ENCODE results near the gene NCBP3.

The NCBP3 gene

GRCh38 chr17:3867106-3867505 is 21.1 kb upstream of the NCBP3 start:
- no CpG with 5 or more reads among the region's 17 CpGs for WGBS (ENCODE audit: extremely low coverage, insufficient coverage, low lambda C conversion rate)
- no peak overlapping the region for H4K5ac ChIP-seq (ENCODE audit: low read length)
- H3K27me3 ChIP-seq (ENCODE audit: insufficient read depth, low read length, poor library complexity): no peaks in the 10 kb centered on the region
- no peak overlapping the region for H3K9ac ChIP-seq (ENCODE audit: low read length)
- no peaks in the 10 kb centered on the region for H3K4me1 ChIP-seq (ENCODE audit: control insufficient read depth, low read depth, low read length)
- no peak overlapping the region for H3K18ac ChIP-seq (ENCODE audit: low read length)
- no peak for DNase-seq
- no peak overlapping the region for H3K23ac ChIP-seq (ENCODE audit: low read length)
- H3K4ac ChIP-seq (ENCODE audit: low read depth, low read length): no peak overlapping the region
- no peaks in the 10 kb centered on the region for H3K36me3 ChIP-seq (ENCODE audit: control insufficient read depth, insufficient read depth, low read length)
- no peak overlapping the region for H3K56ac ChIP-seq (ENCODE audit: low read length)
- no peak overlapping the region for H2AK5ac ChIP-seq (ENCODE audit: low read length)
- no peaks in the 10 kb centered on the region for H3K79me1 ChIP-seq (ENCODE audit: low read length)
- no peaks in the 10 kb centered on the region for H3K79me2 ChIP-seq (ENCODE audit: control insufficient read depth, insufficient read depth, low read length)
- no peak overlapping the region for H3K4me2 ChIP-seq (ENCODE audit: low read length)
- H2BK15ac ChIP-seq (replicated peaks; ENCODE audit: low read depth): no peak overlapping the region
- no peak overlapping the region for H2BK120ac ChIP-seq (ENCODE audit: low read depth, low read length)
- no peak overlapping the region for H3K27ac ChIP-seq (ENCODE audit: low read depth, low read length)
- no peak overlapping the region for H2BK5ac ChIP-seq (ENCODE audit: low read length)
- H3K4me3 ChIP-seq (ENCODE audit: low read length): no peak overlapping the region
- H4K8ac ChIP-seq (ENCODE audit: low read depth, low read length): no peak overlapping the region

GRCh38 chr17:3866276-3866675 is 20.2 kb upstream of the NCBP3 start:
- no peak overlapping the region for H3K4me3 ChIP-seq (ENCODE audit: low read length)
- no peaks in the 10 kb centered on the region for H3K79me2 ChIP-seq (ENCODE audit: control insufficient read depth, insufficient read depth, low read length)
- no peak overlapping the region for H2BK15ac ChIP-seq (replicated peaks; ENCODE audit: low read depth)
- H3K18ac ChIP-seq (ENCODE audit: low read length): no peak overlapping the region
- no peak overlapping the region for H2BK120ac ChIP-seq (ENCODE audit: low read depth, low read length)
- no peak overlapping the region for H3K23ac ChIP-seq (ENCODE audit: low read length)
- H3K56ac ChIP-seq (ENCODE audit: low read length): no peak overlapping the region
- H4K8ac ChIP-seq (ENCODE audit: low read depth, low read length): no peak overlapping the region
- H2AK5ac ChIP-seq (ENCODE audit: low read length): no peak overlapping the region
- no peaks in the 10 kb centered on the region for H3K36me3 ChIP-seq (ENCODE audit: control insufficient read depth, insufficient read depth, low read length)
- no peaks in the 10 kb centered on the region for H3K4me1 ChIP-seq (ENCODE audit: control insufficient read depth, low read depth, low read length)
- no peak overlapping the region for H3K27ac ChIP-seq (ENCODE audit: low read depth, low read length)
- H3K27me3 ChIP-seq (ENCODE audit: insufficient read depth, low read length, poor library complexity): no peaks in the 10 kb centered on the region
- DNase-seq: no peak
- no peaks in the 10 kb centered on the region for H3K79me1 ChIP-seq (ENCODE audit: low read length)
- H2BK5ac ChIP-seq (ENCODE audit: low read length): no peak overlapping the region
- no peak overlapping the region for H3K4me2 ChIP-seq (ENCODE audit: low read length)
- H3K9ac ChIP-seq (ENCODE audit: low read length): no peak overlapping the region
- no peak overlapping the region for H3K4ac ChIP-seq (ENCODE audit: low read depth, low read length)
- WGBS (ENCODE audit: extremely low coverage, insufficient coverage, low lambda C conversion rate): no CpG with 5 or more reads among the region's 21 CpGs
- no peak overlapping the region for H4K5ac ChIP-seq (ENCODE audit: low read length)

GRCh38 chr17:3865176-3865575 is 19.1 kb upstream of the NCBP3 start:
- no peak overlapping the region for H3K4me2 ChIP-seq (ENCODE audit: low read length)
- no peak overlapping the region for H3K27ac ChIP-seq (ENCODE audit: low read depth, low read length)
- no peak overlapping the region for H3K18ac ChIP-seq (ENCODE audit: low read length)
- no peaks in the 10 kb centered on the region for H3K4me1 ChIP-seq (ENCODE audit: control insufficient read depth, low read depth, low read length)
- H2BK15ac ChIP-seq (replicated peaks; ENCODE audit: low read depth): no peak overlapping the region
- H2BK5ac ChIP-seq (ENCODE audit: low read length): no peak overlapping the region
- H4K8ac ChIP-seq (ENCODE audit: low read depth, low read length): no peak overlapping the region
- no CpG with 5 or more reads among the region's 8 CpGs for WGBS (ENCODE audit: extremely low coverage, insufficient coverage, low lambda C conversion rate)
- no peaks in the 10 kb centered on the region for H3K36me3 ChIP-seq (ENCODE audit: control insufficient read depth, insufficient read depth, low read length)
- H4K5ac ChIP-seq (ENCODE audit: low read length): no peak overlapping the region
- no peak overlapping the region for H3K9ac ChIP-seq (ENCODE audit: low read length)
- H3K27me3 ChIP-seq (ENCODE audit: insufficient read depth, low read length, poor library complexity): no peaks in the 10 kb centered on the region
- H2BK120ac ChIP-seq (ENCODE audit: low read depth, low read length): no peak overlapping the region
- no peak overlapping the region for H3K4ac ChIP-seq (ENCODE audit: low read depth, low read length)
- H3K4me3 ChIP-seq (ENCODE audit: low read length): no peak overlapping the region
- no peaks in the 10 kb centered on the region for H3K79me1 ChIP-seq (ENCODE audit: low read length)
- DNase-seq: no peak
- no peak overlapping the region for H2AK5ac ChIP-seq (ENCODE audit: low read length)
- no peak overlapping the region for H3K56ac ChIP-seq (ENCODE audit: low read length)
- H3K23ac ChIP-seq (ENCODE audit: low read length): no peak overlapping the region
- H3K79me2 ChIP-seq (ENCODE audit: control insufficient read depth, insufficient read depth, low read length): no peaks in the 10 kb centered on the region

GRCh38 chr17:3864534-3864933 is 18.5 kb upstream of the NCBP3 start:
- H3K79me1 ChIP-seq (ENCODE audit: low read length): no peaks in the 10 kb centered on the region
- no CpG with 5 or more reads among the region's 10 CpGs for WGBS (ENCODE audit: extremely low coverage, insufficient coverage, low lambda C conversion rate)
- no peaks in the 10 kb centered on the region for H3K27me3 ChIP-seq (ENCODE audit: insufficient read depth, low read length, poor library complexity)
- H2BK120ac ChIP-seq (ENCODE audit: low read depth, low read length): no peak overlapping the region
- H3K27ac ChIP-seq (ENCODE audit: low read depth, low read length): no peak overlapping the region
- H4K8ac ChIP-seq (ENCODE audit: low read depth, low read length): no peak overlapping the region
- H3K36me3 ChIP-seq (ENCODE audit: control insufficient read depth, insufficient read depth, low read length): no peaks in the 10 kb centered on the region
- no peak overlapping the region for H2BK5ac ChIP-seq (ENCODE audit: low read length)
- no peak overlapping the region for H4K5ac ChIP-seq (ENCODE audit: low read length)
- H3K79me2 ChIP-seq (ENCODE audit: control insufficient read depth, insufficient read depth, low read length): no peaks in the 10 kb centered on the region
- H3K56ac ChIP-seq (ENCODE audit: low read length): no peak overlapping the region
- H2BK15ac ChIP-seq (replicated peaks; ENCODE audit: low read depth): no peak overlapping the region
- no peak overlapping the region for H2AK5ac ChIP-seq (ENCODE audit: low read length)
- no peak overlapping the region for H3K9ac ChIP-seq (ENCODE audit: low read length)
- no peak overlapping the region for H3K23ac ChIP-seq (ENCODE audit: low read length)
- H3K4me1 ChIP-seq (ENCODE audit: control insufficient read depth, low read depth, low read length): no peaks in the 10 kb centered on the region
- H3K18ac ChIP-seq (ENCODE audit: low read length): no peak overlapping the region
- no peak overlapping the region for H3K4ac ChIP-seq (ENCODE audit: low read depth, low read length)
- DNase-seq: no peak
- H3K4me2 ChIP-seq (ENCODE audit: low read length): no peak overlapping the region
- H3K4me3 ChIP-seq (ENCODE audit: low read length): no peak overlapping the region

- H3K27me3 ChIP-seq (ENCODE audit: insufficient read depth, low read length, poor library complexity): no peaks in the 10 kb centered on the region
- no peaks in the 10 kb centered on the region for H3K79me1 ChIP-seq (ENCODE audit: low read length)
- no peak overlapping the region for H3K9ac ChIP-seq (ENCODE audit: low read length)
- no peaks in the 10 kb centered on the region for H3K4me1 ChIP-seq (ENCODE audit: control insufficient read depth, low read depth, low read length)
- no peak overlapping the region for H4K5ac ChIP-seq (ENCODE audit: low read length)
- H2BK120ac ChIP-seq (ENCODE audit: low read depth, low read length): no peak overlapping the region
- H3K56ac ChIP-seq (ENCODE audit: low read length): no peak overlapping the region
- H3K23ac ChIP-seq (ENCODE audit: low read length): no peak overlapping the region
- H3K4me3 ChIP-seq (ENCODE audit: low read length): no peak overlapping the region
- no peaks in the 10 kb centered on the region for H3K79me2 ChIP-seq (ENCODE audit: control insufficient read depth, insufficient read depth, low read length)
- H2BK5ac ChIP-seq (ENCODE audit: low read length): no peak overlapping the region
- no peaks in the 10 kb centered on the region for H3K36me3 ChIP-seq (ENCODE audit: control insufficient read depth, insufficient read depth, low read length)
- no peak overlapping the region for H2AK5ac ChIP-seq (ENCODE audit: low read length)
- no peak overlapping the region for H4K8ac ChIP-seq (ENCODE audit: low read depth, low read length)
- WGBS (ENCODE audit: extremely low coverage, insufficient coverage, low lambda C conversion rate): no CpG with 5 or more reads among the region's 28 CpGs
- no peak overlapping the region for H3K18ac ChIP-seq (ENCODE audit: low read length)
- H3K27ac ChIP-seq (ENCODE audit: low read depth, low read length): no peak overlapping the region
- DNase-seq: no peak
- no peak overlapping the region for H2BK15ac ChIP-seq (replicated peaks; ENCODE audit: low read depth)
- H3K4ac ChIP-seq (ENCODE audit: low read depth, low read length): no peak overlapping the region
- no peak overlapping the region for H3K4me2 ChIP-seq (ENCODE audit: low read length)
Observed at GRCh38 chr17:3861761-3862681, 16.0 kb upstream of the NCBP3 start.
